Stomach (tissue), 9 donors: ENCODE results near the gene TRIML1. TPM values are rescaled to one million over a fixed set of nuclear protein-coding genes. Genes with fewer than 3 reads are reported as not detected.

Experiments used
- DNase-seq, 2 donors: peaks; one replicate each; pipeline versions ENCODE4 v3.0.0 to v3.0.0-alpha.2; 2013 to 2019
- H3K27ac ChIP-seq, 5 donors: fragments of 200-600 bp in 4 of 5; sonication (generic) in 4 of 5; one replicate each; pipeline ENCODE4 v1.5.1; 2013 to 2019; ENCODE audit warnings: mild to moderate bottlenecking in 1 of 5, moderate library complexity in 1 of 5
- H3K27me3 ChIP-seq, 3 donors: fragments of 200-600 bp; sonication (generic); one replicate each; pipeline ENCODE4 v1.5.1; 2017 to 2019; ENCODE audit warnings: mixed run types in 1 of 3
- H3K36me3 ChIP-seq, 4 donors: fragments of 200-600 bp; sonication (generic); 1 replicate in 3 of 4; 2 replicates in 1 of 4; pipeline ENCODE4 v1.5.1; 2016 to 2019
- H3K4me1 ChIP-seq, 4 donors: fragments of 200-600 bp; sonication (generic); one replicate each; pipeline ENCODE4 v1.5.1; 2016 to 2019
- H3K4me3 ChIP-seq, 4 donors: fragments of 200-600 bp; sonication (generic) in 3 of 4; one replicate each; pipeline ENCODE4 v1.5.1; 2016 to 2019; ENCODE audit warnings: mild to moderate bottlenecking in 1 of 4
- H3K9me3 ChIP-seq, 4 donors: fragments of 200-600 bp; sonication (generic); one replicate each; pipeline ENCODE4 v1.5.1; 2016 to 2019
- EP300 ChIP-seq: sonication (generic); formaldehyde crosslinking; IDR thresholded peaks from one replicate; pipeline ENCODE4 v1.6.1; 2017; ENCODE audit warnings: antibody characterized with exemption
- POLR2A ChIP-seq, 4 donors: fragments of 450-650 bp; IDR thresholded peaks; one replicate each; pipeline ENCODE4 v1.6.1; 2016; ENCODE audit warnings: antibody characterized with exemption in 4 of 4, control low read depth in 2 of 4, mild to moderate bottlenecking in 1 of 4, moderate library complexity in 1 of 4
- POLR2AphosphoS5 ChIP-seq, 3 donors: sonication (generic); formaldehyde crosslinking; IDR thresholded peaks; one replicate each; pipeline ENCODE4 v1.6.1; 2016; ENCODE audit warnings: antibody characterized with exemption in 3 of 3
- WGBS, 5 donors: extraction: QIAGEN DNeasy Blood & Tissue Kit in 3 of 5; methylation state at CpG; one replicate each; pipeline versions ENCODE4 v1.1.5 to v1.1.7; 2013 to 2018; 5-methylcytosine and 5-hydroxymethylcytosine counted together
- intact Hi-C: fragments of 100-400 bp; cut with DNase I; formaldehyde crosslinking; loops from one replicate; pipeline ENCODE4 v1.15.1; 2023; ENCODE audit warnings: low total_unique reads
- polyA plus RNA-seq, 3 donors: library from polyadenylated mRNA; stranded (reverse); fragments of 200-250 nt; gene quantifications; one replicate each; pipeline ENCODE4 v1.2.3, GENCODE V29; 2013
- total RNA-seq, 5 donors: library from RNA; depleted of rRNA; stranded (reverse); fragments of >200 nt; gene quantifications; one replicate each; pipeline versions ENCODE4 v1.1.0 to v1.2.3, GENCODE V29; 2014 to 2016
- TF ChIP-seq, protein P1 (sequence below), 7 experiments: fragments of 450-650 bp in 4 of 7; fragments of 200-600 bp in 3 of 7; sonication (generic) in 3 of 7; IDR thresholded peaks; one replicate each; pipeline ENCODE4 v1.5.1; 2016 to 2019; ENCODE audit warnings: antibody characterized with exemption in 7 of 7, control low read depth in 2 of 7, mild to moderate bottlenecking in 1 of 7
- donor health status: healthy with polysubstance abuse.
- donor health status: Bipolar disorder and iron deficiency.
- donor health status: healthy.

The TRIML1 gene
- total and polyA plus RNA-seq, 8 donors, result not detected

DNA sequence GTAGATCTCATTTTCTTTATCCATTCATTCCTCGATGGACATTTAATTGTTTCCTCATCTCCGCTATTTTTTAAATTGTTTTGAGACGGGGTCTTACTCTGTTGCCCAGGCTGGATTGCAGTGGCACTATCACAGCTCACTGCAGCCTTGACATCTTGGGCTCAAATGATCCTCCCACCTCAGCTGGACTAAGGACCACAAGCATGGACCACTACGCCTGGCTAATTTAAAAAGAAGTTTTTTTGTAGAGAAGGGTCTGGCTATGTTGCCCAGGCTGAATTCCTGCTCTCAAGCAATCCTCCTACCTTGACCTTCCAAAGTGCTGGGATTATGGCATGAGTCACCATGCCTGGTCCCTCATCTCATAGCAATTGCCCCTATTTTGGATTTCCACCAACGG lies 7.0 kb upstream of the TRIML1 start:
- Histone ChIP-seq H3K36me3 (no peaks in the 10 kb centered on the region), H3K4me1 (no peaks in the 10 kb centered on the region), H3K27me3 (no peaks in the 10 kb centered on the region), H3K4me3 (no peak overlapping the region), H3K9me3 (peaks cover 0 to 3% (median 0%) of the 10 kb centered on the region in 4 donors), H3K27ac (no peak overlapping the region)
- no peak for DNase-seq
- WGBS, 5 donors, result 74 to 96% (median 94%) methylated on average over 5 of the region's 5 CpGs
- TF ChIP-seq POLR2AphosphoS5 (IDR thresholded peaks at IDR 0.05) (no peak), EP300 (no peak), POLR2A (IDR thresholded peaks at IDR 0.05) (no peak)
- TF ChIP-seq, protein P1, sequence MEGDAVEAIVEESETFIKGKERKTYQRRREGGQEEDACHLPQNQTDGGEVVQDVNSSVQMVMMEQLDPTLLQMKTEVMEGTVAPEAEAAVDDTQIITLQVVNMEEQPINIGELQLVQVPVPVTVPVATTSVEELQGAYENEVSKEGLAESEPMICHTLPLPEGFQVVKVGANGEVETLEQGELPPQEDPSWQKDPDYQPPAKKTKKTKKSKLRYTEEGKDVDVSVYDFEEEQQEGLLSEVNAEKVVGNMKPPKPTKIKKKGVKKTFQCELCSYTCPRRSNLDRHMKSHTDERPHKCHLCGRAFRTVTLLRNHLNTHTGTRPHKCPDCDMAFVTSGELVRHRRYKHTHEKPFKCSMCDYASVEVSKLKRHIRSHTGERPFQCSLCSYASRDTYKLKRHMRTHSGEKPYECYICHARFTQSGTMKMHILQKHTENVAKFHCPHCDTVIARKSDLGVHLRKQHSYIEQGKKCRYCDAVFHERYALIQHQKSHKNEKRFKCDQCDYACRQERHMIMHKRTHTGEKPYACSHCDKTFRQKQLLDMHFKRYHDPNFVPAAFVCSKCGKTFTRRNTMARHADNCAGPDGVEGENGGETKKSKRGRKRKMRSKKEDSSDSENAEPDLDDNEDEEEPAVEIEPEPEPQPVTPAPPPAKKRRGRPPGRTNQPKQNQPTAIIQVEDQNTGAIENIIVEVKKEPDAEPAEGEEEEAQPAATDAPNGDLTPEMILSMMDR (IDR thresholded peaks at IDR 0.05), result no peak
- intact Hi-C loops, result no loop called here

DNA sequence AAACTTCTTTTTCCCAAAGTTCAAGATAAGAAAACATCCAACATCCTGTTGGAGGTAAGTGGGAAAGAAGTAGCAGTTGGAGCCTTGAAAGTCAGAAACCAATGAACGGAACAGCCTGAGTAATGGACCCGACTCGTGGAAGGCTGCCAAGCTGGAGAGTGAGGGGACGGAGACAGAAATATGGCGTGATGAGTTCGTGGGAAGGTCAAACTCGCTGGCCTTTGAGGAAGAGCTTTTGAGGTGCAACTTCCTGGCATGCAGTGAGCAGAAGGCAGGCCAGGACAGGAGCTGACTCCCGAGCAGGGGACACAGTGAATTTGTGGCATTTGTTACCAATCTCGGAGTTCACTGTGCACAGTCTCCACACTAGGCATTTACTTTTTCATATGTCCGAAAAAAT lies 1.0 kb upstream of the TRIML1 start:
- Histone ChIP-seq H3K4me1 (no peaks in the 10 kb centered on the region), H3K27ac (no peak overlapping the region), H3K27me3 (no peaks in the 10 kb centered on the region), H3K4me3 (no peak overlapping the region), H3K9me3 (no peaks in the 10 kb centered on the region), H3K36me3 (no peaks in the 10 kb centered on the region)
- no peak for DNase-seq
- 70 to 80% (median 79%) methylated on average over 10 of the region's 10 CpGs for WGBS, 5 donors
- TF ChIP-seq, protein P1 (IDR thresholded peaks at IDR 0.05), result no peak
- no peak for TF ChIP-seq POLR2AphosphoS5 (IDR thresholded peaks at IDR 0.05)
- TF ChIP-seq POLR2A (IDR thresholded peaks at IDR 0.05), result no peak
- no peak for TF ChIP-seq EP300
- intact Hi-C loops, result no loop called here

DNA sequence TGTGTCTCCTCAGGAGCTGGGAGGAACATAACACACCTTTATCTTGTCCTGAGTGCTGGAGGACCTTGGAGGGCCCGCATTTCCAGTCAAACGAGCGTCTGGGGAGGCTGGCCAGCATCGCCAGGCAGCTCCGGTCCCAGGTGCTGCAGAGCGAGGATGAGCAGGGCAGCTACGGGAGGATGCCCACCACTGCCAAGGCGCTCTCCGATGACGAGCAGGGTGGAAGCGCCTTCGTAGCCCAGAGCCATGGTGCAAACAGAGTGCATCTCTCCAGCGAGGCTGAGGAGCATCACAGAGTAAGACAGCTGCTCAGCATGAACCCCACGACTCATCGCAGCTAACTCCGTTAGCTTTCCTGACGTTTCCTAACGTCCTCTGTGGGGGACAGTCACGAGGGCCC lies 430 bp downstream of the TRIML1 start:
- no peak for DNase-seq
- Histone ChIP-seq H3K4me1 (no peaks in the 10 kb centered on the region), H3K9me3 (no peaks in the 10 kb centered on the region), H3K27me3 (no peaks in the 10 kb centered on the region), H3K27ac (no peak overlapping the region), H3K4me3 (no peak overlapping the region), H3K36me3 (no peaks in the 10 kb centered on the region)
- TF ChIP-seq POLR2AphosphoS5 (IDR thresholded peaks at IDR 0.05) (no peak), POLR2A (IDR thresholded peaks at IDR 0.05) (no peak), EP300 (no peak)
- TF ChIP-seq, protein P1 (IDR thresholded peaks at IDR 0.05), result no peak
- WGBS, 5 donors, result 86 to 92% (median 90%) methylated on average over 18 to 19 of the region's 19 CpGs
- intact Hi-C loops, result no loop called here

DNA sequence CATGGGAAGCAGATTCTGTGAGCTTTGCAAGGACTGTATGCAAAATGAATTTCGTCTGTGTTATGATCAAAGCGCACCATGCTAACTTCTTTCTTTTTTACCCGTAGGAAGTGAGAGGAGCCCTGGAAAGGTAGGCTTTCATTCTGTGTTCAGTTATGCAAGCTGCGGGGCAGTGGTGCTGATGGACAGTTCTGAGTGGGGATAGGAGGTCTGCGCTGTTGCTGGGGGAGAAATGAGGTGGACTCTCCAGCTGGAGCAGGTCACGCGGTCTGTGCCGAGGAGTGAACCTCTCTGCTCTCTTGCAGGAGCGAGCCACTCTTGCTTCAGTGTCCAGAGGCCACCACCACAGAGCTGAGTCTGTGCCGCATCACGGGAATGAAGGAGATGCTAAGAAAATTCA lies 4.5 kb downstream of the TRIML1 start:
- no peak overlapping the region for H3K4me3 ChIP-seq
- H3K9me3 ChIP-seq, result no peaks in the 10 kb centered on the region
- H3K27ac ChIP-seq, result no peak overlapping the region
- H3K27me3 ChIP-seq, result no peaks in the 10 kb centered on the region
- no peaks in the 10 kb centered on the region for H3K36me3 ChIP-seq
- H3K4me1 ChIP-seq, result no peaks in the 10 kb centered on the region
- WGBS, 5 donors, result 64 to 85% (median 72%) methylated on average over 11 of the region's 11 CpGs
- peak in 1 of 2 donors; percentile 18 for DNase-seq
- intact Hi-C loops, result no loop called here
- TF ChIP-seq, protein P1 (IDR thresholded peaks at IDR 0.05), result no peak
- TF ChIP-seq POLR2AphosphoS5 (IDR thresholded peaks at IDR 0.05) (no peak), POLR2A (IDR thresholded peaks at IDR 0.05) (no peak), EP300 (no peak)
